Peyer's patch (tissue), 4 donors: ENCODE data around the gene GMEB1. TPM values are rescaled to one million over a fixed set of nuclear protein-coding genes. Genes with fewer than 3 reads are reported as not detected.
A peak's percentile ranks its signal among the peaks of the same experiment; 100 is the strongest.
"Not testable (repeated sequence)": the region's sequence is repeated elsewhere in the genome, so short reads cannot be mapped to it uniquely, and the experiment has no call there.

Source experiments
- DNase-seq, 3 donors: peaks; one replicate each; pipeline ENCODE4 v3.0.0-alpha.2; 2017 to 2019
- H3K27ac ChIP-seq, 4 donors: fragments of 200-600 bp; sonication (generic); one replicate each; pipeline ENCODE4 v1.5.1; 2016 to 2019
- H3K27me3 ChIP-seq, 2 donors: fragments of 200-600 bp; sonication (generic); one replicate each; pipeline ENCODE4 v1.5.1; 2019
- H3K36me3 ChIP-seq, 3 donors: fragments of 200-600 bp; sonication (generic); one replicate each; pipeline ENCODE4 v1.5.1; 2016 to 2019
- H3K4me1 ChIP-seq, 4 donors: fragments of 200-600 bp; sonication (generic); one replicate each; pipeline ENCODE4 v1.5.1; 2016 to 2019
- H3K4me3 ChIP-seq, 4 donors: fragments of 200-600 bp; sonication (generic); 1 replicate in 3 of 4; 2 replicates in 1 of 4; pipeline ENCODE4 v1.5.1; 2016 to 2019; ENCODE audit warnings: mild to moderate bottlenecking in 1 of 4
- H3K9me3 ChIP-seq, 4 donors: fragments of 200-600 bp; sonication (generic); one replicate each; pipeline ENCODE4 v1.5.1; 2016 to 2019; ENCODE audit warnings: mild to moderate bottlenecking in 1 of 4
- POLR2A ChIP-seq, 2 donors: fragments of 450-650 bp; IDR thresholded peaks; one replicate each; pipeline ENCODE4 v1.5.1; 2017; ENCODE audit warnings: antibody characterized with exemption in 2 of 2, mild to moderate bottlenecking in 2 of 2, moderate library complexity in 2 of 2
- total RNA-seq, 4 donors: library from RNA; depleted of rRNA; stranded (reverse); fragments of >200 nt; gene quantifications; one replicate each; pipeline ENCODE4 v1.1.0, GENCODE V29; 2016
- TF ChIP-seq, protein P1 (sequence below), 6 experiments: fragments of 450-650 bp in 4 of 6; fragments of 200-600 bp in 2 of 6; sonication (generic) in 1 of 6; IDR thresholded peaks; one replicate each; pipeline ENCODE4 v1.5.1; 2017 to 2019; ENCODE audit warnings: antibody characterized with exemption in 6 of 6, mild to moderate bottlenecking in 3 of 6, moderate library complexity in 1 of 6

GMEB1 gene
- total RNA-seq, 4 donors from 2014 or later: 11.0 to 15.7 (median 11.8) TPM

DNA sequence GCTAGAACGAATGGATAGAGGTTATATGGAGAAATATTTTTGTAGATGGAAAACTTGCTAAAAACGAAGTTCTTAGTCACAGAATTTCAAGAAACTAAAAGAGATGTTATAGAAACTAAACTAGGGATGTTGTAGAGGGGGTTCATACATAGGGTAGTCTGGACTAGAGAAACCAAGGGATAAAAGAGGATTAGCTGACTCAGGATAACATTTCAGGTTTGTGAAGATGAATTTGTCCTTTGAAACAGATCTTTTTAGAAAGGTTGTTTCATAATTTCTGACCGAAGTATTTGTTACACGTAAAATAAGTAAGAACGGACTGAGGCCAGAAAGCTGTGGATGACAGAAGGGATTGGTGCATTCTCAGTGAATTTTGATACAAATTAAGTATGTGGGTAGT lies 81.7 kb downstream of the GMEB1 start:
- Histone ChIP-seq H3K27ac (no peak overlapping the region), H3K4me1 (peaks cover 0 to 81% (median 19%) of the 10 kb centered on the region in 4 donors), H3K36me3 (peaks cover 0 to 23% (median 0%) of the 10 kb centered on the region in 3 donors), H3K9me3 (no peaks in the 10 kb centered on the region), H3K27me3 (no peaks in the 10 kb centered on the region), H3K4me3 (no peak overlapping the region)
- TF ChIP-seq, protein P1, sequence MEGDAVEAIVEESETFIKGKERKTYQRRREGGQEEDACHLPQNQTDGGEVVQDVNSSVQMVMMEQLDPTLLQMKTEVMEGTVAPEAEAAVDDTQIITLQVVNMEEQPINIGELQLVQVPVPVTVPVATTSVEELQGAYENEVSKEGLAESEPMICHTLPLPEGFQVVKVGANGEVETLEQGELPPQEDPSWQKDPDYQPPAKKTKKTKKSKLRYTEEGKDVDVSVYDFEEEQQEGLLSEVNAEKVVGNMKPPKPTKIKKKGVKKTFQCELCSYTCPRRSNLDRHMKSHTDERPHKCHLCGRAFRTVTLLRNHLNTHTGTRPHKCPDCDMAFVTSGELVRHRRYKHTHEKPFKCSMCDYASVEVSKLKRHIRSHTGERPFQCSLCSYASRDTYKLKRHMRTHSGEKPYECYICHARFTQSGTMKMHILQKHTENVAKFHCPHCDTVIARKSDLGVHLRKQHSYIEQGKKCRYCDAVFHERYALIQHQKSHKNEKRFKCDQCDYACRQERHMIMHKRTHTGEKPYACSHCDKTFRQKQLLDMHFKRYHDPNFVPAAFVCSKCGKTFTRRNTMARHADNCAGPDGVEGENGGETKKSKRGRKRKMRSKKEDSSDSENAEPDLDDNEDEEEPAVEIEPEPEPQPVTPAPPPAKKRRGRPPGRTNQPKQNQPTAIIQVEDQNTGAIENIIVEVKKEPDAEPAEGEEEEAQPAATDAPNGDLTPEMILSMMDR (IDR thresholded peaks at IDR 0.05): no peak
- TF ChIP-seq POLR2A (IDR thresholded peaks at IDR 0.05): no peak
- DNase-seq: no peak

DNA sequence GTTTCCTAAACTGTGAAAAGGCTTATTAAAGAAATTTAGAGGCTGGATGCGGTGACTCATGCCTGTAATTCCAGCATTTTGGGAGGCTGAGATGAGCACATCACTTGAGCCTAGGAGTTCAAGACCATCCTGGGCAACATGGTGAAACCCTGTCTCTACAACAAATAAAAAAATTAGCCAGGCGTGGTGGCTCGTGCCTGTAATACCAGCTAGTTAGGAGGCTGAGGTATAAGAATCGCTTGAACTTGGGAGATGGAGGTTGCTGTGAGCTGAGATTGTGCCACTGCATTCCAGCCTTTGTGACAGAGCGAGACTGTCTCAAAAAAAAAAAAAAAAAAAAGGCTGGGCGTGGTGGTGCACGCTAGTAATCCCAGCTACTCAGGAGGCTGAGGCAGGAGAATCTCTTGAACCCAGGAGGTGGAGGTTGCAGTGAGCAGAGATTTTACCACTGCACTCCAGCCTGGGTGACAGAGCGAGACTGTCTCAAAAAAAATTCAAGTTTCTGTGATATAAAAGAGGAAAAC lies 82.2 kb downstream of the GMEB1 start:
- not testable (repeated sequence) for H3K9me3 ChIP-seq, H3K27ac ChIP-seq, H3K27me3 ChIP-seq, H3K4me3 ChIP-seq
- DNase-seq: peak in 1 of 3 donors; percentile 23
- Histone ChIP-seq H3K36me3 (peaks cover 0 to 20% (median 0%) of the 10 kb centered on the region in 3 donors), H3K4me1 (peaks cover 0 to 81% (median 21%) of the 10 kb centered on the region in 4 donors)

- no peak for TF ChIP-seq POLR2A (IDR thresholded peaks at IDR 0.05)
- TF ChIP-seq, protein P1 (IDR thresholded peaks at IDR 0.05): no peak
These were observed 82.9 kb downstream of the GMEB1 start for GRCh38 chr1:28751315-28752060.

GRCh38 chr1:28755701-28756100 lies 87.1 kb downstream of the GMEB1 start:
- Histone ChIP-seq H3K27me3 (no peaks in the 10 kb centered on the region), H3K9me3 (no peaks in the 10 kb centered on the region), H3K4me1 (peaks cover 0 to 54% (median 11%) of the 10 kb centered on the region in 4 donors), H3K4me3 (no peak overlapping the region), H3K36me3 (peaks cover 0 to 38% (median 0%) of the 10 kb centered on the region in 3 donors), H3K27ac (no peak overlapping the region)
- no peak for DNase-seq
- TF ChIP-seq, protein P1 (IDR thresholded peaks at IDR 0.05): no peak

More at GRCh38 chr1:28751315-28752060, 82.9 kb downstream of the GMEB1 start:
- Histone ChIP-seq H3K4me1 (peaks cover 0 to 82% (median 21%) of the 10 kb centered on the region in 4 donors), H3K27ac (no peak overlapping the region), H3K4me3 (no peak overlapping the region), H3K36me3 (peaks cover 0 to 19% (median 0%) of the 10 kb centered on the region in 3 donors), H3K27me3 (no peaks in the 10 kb centered on the region), H3K9me3 (no peaks in the 10 kb centered on the region)
- no peak for DNase-seq

DNA sequence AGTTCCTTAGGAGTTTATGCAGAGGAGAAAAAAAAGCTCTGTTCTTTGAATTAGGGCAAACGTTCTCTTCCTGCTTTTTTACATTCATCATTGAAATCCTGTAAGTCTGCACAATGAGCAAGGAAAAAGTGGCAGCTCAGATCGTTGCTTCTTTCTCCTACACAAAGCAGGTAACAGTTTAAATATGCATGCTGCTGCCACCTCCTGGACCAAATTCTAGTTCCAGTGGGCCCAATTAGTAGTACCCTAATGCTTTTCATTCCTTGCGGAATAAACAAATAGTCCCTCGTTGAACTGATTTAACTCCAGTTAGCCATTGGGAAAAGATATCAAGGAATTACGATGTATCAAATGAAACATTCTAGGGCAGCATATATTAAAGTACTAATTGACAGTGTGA lies 88.3 kb downstream of the GMEB1 start:
- H3K4me3 ChIP-seq: no peak overlapping the region
- no peaks in the 10 kb centered on the region for H3K27me3 ChIP-seq
- no peak overlapping the region for H3K27ac ChIP-seq
- no peak for TF ChIP-seq POLR2A (IDR thresholded peaks at IDR 0.05)
- TF ChIP-seq, protein P1 (IDR thresholded peaks at IDR 0.05): peak in 2 of 6 experiments; percentile 22 to 25
- H3K36me3 ChIP-seq: peaks cover 0 to 39% (median 0%) of the 10 kb centered on the region in 3 donors
- DNase-seq: no peak
- no peaks in the 10 kb centered on the region for H3K9me3 ChIP-seq
- H3K4me1 ChIP-seq: peaks cover 0 to 43% (median 8%) of the 10 kb centered on the region in 4 donors

GRCh38 chr1:28758420-28758819 lies 89.8 kb downstream of the GMEB1 start:
- H3K27ac ChIP-seq: no peak overlapping the region
- no peak overlapping the region for H3K4me3 ChIP-seq
- no peaks in the 10 kb centered on the region for H3K9me3 ChIP-seq
- TF ChIP-seq, protein P1 (IDR thresholded peaks at IDR 0.05): no peak
- no peak for TF ChIP-seq POLR2A (IDR thresholded peaks at IDR 0.05)
- no peaks in the 10 kb centered on the region for H3K27me3 ChIP-seq
- H3K36me3 ChIP-seq: peaks cover 0 to 30% (median 0%) of the 10 kb centered on the region in 3 donors
- H3K4me1 ChIP-seq: peaks cover 0 to 47% (median 8%) of the 10 kb centered on the region in 4 donors
- no peak for DNase-seq
